Stimulated activated CD4-positive, alpha-beta T cell treated with anti-CD3 and anti-CD28 coated beads, Interleukin-12 subunit alpha, Interleukin-12 subunit beta, amount 100 ng/mL, for 48 hours (primary cell): Measurements from ENCODE around the gene LRP5.
"Not testable (repeated sequence)": the region's sequence is repeated elsewhere in the genome, so short reads cannot be mapped to it uniquely, and the experiment has no call there.

Source experiments
- DNase-seq, 3 donors: peaks; one replicate each; pipeline ENCODE4 v3.0.0-alpha.2; 2020; ENCODE audit warnings: low read depth in 2 of 3, low spot score in 1 of 3

LRP5 gene

DNA sequence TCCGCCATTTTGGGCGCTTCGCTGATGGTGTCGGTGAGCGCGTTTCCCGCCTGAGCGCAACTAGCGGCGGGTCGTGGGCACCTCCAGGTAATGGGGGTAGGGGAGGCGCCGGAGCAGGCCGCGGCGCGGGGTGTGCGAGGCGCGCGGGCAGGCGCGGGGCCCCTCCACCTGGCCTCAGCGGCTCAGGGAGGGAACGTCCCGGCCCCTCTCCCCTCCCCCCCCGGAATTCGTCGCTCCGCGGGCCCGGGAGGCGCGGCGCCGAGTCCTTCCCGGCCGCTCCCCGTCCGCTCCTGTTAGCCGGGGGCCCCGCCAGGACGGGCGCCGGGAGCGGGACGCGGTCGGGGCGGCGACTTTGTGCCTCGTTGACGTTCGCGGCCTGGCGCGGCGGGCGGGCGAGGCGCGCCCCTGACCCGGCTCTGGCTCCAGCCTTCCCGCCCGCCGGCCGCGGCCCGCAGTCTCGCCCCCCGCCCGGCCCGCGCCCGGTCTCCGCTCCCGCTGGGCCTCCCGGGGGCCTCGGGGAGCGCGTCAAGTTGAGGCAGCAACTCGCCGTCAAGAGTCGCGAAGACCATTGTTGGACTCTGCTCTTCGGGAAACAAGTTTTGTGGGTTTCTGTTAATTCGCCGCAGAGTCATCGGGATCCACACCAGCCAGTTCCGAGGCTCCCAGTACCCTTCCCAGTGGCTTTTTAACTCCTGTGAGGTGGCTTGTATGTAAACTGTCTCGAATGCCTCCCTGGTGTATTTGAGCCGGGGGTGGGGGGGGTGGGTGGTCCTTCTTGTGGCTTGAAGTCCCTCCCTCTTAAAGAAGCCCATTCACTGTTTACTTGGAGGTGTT lies 148.6 kb downstream of the LRP5 start, which contains the start of gene PPP6R3:
Gene PPP6R3, plus strand, starts transcription at position 12 of the 834 bp plus-strand sequence. CDS start 76,913 bp downstream, outside the sequence.
- no peak for DNase-seq

DNA sequence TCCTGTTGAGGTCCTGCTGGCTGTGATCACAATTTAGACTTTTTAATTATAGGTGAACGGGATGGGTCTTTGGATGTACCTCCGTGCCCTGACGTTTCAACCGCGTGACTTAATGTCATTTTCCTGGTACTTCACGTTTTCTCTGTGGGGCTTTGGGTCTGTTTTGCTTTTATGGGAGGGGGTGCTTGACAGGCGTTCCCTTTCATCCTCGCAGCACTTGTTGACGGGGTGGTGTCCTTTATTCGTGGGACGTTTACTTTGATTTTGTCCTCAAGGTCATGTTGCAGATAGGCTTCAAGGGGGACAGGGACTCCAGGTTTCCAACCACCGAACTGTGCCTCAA lies 149.2 kb downstream of the LRP5 start:
- no peak for DNase-seq

DNA sequence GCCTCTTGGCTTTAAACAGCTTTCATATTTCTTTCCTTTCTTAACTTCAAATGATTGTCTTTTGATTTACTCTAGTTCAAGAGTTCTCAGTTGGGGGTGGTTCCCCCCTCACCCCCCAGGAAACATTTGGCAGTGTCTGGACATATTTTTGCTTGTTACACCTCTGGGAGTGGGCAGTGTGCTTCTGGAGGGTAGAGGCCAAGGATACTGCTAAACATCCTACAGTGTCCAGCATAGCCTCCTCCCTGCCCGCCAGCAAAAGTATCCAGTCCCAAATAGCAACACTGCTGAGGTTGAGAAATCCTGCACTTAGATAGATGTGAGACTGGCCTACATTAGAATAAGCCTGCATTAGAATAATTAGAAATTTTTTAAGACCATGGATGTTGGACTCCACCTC lies 151.3 kb downstream of the LRP5 start:
- DNase-seq: no peak

DNA sequence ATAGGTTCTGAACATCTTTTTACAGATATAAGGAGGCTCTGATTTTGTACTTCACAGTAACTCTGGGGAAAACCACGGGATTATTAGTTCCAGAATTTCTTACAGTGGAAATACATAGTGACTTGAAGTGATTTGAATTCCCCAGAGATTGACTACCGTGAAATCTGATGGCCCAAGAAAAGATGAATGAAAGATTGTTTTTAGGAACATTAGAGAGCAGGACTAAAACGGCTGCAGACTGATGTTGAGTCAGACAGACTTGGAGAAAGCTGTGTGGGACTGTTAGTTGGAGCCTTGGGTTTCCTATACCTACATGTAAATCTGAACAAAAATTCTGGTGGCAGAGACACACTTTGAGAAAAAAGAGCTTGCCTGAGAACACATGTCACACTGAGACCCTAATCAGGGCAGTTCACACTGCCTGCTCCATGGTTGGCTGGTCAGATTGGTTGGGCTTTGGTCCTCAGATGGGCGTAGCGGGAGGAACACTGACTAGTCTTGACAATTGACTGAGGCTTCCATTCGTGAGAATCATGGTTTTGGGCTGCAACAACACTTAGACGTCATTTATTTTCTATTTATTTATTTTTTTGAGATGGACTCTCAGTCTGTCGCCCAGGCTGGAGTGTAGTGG lies 154.9 kb downstream of the LRP5 start:
- no peak for DNase-seq

DNA sequence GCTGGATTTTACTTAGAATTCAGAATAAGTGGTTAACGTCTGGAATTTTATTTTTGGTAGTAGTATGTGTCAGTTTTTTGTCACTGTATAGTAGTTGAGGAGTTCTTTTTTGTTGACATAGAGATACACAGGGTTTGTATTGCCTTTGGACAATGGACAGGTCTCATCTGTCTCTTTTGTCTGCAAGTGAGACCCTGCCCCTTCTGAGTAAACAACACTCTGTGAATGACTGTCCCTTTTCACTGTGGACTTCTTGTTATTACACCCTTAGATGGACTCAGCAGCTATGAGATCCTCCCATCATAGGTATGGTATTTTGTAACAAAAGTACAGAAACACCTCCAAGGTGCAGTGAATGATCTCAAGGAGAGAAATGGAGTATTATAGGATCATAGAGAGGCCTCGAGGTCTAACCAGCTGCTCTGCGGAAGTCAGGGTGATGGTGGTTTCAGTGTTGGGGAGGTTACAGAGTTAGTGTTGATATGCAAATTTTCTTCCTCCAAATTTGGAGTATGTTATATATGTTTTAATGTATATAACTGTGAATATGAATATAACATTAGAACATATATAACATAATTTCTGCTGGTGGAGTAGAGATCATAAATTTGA lies 155.9 kb downstream of the LRP5 start:
- DNase-seq: no peak

DNA sequence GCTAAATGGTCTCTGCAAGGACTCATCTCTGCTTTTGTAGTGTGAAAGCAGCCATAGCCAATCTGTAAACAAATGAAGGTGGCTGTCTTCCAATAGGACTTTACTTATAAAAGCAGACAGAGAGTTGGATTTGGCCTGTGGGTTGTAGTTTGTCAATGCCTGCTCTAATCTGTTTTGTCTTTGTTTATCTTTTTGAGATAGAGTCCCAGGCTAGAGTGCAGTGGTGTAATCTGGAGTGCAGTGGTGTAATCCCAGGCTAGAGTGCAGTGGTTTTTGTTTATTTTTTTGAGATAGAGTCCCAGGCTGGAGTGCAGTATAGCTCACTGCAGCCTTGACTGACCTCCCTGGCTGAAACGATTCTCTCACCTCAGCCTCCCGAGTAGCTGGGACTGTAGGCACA lies 156.7 kb downstream of the LRP5 start:
- DNase-seq: no peak

DNA sequence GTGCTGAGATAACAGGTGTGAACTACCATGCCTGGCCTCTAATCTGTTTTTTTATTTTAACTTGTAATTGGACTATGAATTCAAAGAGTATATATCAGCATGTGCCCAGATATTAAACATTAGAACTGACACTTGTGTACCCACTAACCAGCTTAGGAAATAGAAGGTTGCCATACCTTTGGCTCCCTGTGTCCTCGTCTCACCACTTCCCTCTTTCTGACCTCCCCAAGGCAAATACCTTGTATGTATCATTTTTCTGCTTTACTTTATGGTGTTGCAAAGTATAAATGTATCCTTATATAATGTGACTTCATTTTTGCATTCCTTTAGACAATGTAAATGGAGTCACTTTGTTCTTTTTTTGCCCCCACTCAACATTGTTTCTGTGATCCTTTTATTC lies 157.3 kb downstream of the LRP5 start:
- no peak for DNase-seq

DNA sequence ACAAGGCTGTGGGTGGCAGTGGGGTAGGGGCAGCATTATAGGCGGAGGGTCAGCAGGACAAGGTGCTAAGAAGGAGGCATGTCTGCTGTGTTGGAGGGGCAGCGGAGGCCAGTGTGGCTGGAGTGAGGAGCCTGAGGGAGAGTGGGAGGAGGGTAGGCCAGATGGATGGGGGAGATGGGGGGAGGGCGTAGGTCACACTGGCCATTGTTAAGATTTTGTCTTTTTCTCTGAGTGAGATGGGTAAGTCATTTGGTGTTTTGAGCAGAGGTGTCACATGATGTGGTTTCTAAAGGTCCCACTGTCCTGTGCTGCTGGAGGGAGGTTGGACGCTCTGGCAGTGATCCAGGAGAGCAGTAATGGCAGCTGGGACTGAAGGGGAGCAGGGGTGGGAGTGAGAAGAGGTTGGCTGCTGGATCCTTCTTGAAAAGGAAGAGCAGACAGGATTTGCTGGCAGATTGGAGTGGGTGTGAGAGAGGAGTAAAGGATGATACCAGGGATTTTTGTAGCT lies 158.0 kb downstream of the LRP5 start:
- DNase-seq: no peak

DNA sequence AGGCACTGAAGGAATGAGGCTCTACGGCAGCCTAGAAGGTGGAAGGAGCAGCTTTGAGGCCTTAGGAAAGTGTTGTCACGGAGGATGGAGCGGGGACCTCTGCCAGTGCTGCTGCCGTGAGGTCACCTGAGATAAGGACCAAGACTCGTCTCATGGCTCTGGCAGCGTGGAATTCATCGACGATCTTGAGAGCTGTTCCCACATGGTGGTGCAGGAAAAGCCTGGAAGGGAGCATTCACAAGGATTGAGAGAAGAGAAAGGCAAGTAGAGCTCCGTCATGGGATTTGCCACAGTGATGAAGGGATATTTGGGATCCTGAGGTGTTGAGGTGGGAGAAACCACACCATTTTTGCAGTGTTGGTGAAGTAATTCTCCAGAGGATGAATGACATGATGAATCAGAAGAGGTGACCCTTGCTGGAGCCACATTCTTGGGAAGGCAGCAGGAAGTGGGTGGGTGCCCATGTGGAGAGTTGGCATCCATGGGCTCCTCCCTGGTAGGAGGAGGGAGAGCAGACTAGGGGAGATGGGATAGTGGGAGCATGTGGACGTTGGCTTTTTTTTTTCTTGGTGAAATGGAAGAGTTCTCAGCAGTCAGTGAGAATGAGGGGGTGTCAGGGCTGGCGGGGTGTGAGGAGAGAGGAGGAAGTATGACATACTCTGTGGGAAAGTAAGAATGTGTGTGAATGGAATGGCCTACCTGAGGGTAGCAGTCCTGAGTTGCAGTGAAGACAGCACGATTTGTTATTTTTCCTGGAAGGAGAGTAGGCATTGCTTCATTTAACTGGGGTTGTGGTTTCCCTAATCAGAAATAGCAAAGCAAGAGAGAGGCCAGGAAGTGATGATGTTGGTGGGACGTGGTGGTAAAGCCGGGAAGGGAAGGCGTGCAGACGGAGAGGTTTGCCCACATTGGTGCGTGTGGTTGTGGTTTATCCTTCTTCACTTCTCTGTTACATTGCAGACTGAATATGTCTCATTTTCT lies 159.3 kb downstream of the LRP5 start:
- DNase-seq: peak; percentile 47 to 65 (median 53)

DNA sequence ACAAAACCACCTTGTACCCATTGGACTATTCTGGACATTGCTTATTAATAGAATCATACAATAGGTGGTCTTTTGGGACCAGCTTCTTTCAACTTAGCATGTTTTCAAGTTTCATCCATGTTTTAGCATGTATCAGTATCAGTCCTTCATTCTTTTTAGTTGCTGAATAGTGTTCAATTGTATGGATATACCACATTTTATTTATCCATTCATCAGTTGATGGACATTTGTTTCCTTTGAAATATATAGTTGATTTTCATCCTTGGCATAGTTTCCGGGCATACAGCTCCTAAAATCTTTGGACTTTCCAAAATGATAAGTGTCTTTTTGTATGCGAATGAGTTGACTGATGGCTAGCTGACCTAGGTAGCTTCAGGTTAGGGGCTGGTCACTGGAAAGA lies 160.4 kb downstream of the LRP5 start:
- DNase-seq: no peak

DNA sequence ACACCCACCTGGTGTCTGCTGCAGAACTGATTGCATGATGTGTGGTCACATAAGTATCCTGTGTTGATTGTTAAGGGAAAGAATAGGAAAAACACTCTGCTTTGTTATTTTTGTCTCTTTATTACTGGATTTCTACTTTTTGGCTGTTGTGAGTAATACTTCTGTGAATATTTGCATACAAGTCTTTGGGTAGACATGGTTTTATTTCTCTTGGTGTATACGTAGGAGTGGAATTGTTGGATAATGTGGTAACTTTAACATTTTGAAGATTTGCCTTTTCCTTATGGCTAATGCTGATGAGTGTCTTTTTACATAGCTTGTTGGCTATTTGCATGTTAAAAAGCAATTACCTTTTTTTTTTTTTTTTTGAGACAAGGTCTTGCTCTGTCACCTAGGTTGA lies 161.3 kb downstream of the LRP5 start:
- DNase-seq: no peak

DNA sequence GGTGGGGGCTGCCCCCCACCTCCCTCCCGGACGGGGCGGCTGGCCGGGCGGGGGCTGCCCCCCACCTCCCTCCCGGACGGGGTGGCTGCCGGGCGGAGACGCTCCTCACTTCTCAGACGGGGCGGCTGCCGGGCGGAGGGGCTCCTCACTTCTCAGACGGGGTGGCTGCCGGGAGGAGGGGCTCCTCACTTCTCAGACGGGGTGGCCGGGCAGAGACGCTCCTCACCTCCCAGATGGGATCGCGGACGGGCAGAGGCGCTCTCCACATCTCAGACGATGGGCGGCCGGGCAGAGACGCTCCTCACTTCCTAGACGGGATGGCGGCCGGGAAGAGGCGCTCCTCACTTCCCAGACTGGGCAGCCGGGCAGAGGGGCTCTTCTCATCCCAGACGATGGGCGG lies 163.2 kb downstream of the LRP5 start:
- DNase-seq: not testable (repeated sequence)

DNA sequence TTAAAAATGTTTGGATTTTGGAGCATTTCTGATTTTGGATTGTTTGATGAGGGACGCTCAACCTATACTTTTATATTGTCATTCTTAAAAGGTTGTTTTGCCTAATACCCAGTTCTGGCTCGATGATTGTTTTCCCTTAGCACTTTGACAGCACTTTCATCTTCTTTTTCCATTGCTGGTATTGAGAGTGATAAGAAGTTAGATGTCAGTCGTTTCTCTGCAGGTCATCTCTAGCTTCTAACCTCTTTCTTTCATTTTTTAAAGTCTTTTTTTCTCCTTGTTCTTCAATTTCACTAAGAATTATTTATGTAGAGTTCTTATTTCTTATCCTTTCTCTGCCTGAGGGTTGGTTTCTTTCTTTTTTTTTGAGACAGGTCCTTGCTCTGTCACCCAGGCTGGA lies 167.0 kb downstream of the LRP5 start:
- DNase-seq: no peak

DNA sequence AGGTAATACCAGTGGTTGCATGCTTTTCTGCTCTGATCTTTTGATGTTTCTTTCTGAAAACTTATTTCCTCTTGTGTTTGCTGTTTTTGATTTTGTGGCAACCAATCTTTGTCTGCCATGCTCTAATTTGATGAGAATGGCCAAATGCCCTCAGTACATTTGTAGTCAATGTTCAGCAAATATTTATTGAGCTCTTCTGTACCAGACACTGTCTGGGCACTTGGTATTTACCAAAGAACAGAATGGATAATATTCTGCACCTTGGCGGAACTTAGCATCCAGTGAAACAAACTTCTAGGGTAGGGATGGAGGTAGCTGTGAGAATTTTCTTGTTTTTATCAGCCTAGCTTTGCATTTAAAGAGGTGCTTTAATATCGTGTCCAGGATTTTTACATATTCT lies 167.8 kb downstream of the LRP5 start:
- DNase-seq: no peak

DNA sequence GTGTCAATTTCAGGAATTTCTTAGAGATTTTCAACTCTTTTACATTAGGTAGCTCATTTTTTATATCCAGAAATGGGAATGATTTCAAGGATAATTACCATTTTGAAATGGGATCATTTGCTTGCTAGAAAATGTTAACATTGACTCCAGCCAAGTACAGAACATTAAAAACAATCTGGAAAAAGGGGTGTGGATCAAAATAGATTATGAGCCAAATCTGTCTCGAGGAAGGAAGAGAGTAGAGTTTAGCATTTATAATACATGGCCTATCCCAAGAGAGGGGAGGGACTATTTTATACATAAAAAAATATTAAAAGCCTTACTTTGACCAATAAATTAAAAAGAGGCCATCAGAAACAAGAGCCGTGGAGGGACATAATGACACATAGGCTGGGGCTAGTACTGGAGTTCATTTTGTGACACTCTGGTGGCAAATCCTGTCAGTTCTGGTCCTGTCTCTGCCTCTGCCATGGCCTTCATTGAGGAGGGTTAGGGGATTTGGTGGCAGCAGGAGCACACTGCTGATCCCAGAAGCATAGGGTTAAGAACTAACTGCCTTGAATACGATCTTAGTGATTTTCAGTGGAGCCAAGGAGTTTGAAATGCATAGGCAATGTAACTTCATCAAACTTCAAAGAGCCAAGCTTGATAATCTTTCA lies 168.6 kb downstream of the LRP5 start:
- DNase-seq: no peak

DNA sequence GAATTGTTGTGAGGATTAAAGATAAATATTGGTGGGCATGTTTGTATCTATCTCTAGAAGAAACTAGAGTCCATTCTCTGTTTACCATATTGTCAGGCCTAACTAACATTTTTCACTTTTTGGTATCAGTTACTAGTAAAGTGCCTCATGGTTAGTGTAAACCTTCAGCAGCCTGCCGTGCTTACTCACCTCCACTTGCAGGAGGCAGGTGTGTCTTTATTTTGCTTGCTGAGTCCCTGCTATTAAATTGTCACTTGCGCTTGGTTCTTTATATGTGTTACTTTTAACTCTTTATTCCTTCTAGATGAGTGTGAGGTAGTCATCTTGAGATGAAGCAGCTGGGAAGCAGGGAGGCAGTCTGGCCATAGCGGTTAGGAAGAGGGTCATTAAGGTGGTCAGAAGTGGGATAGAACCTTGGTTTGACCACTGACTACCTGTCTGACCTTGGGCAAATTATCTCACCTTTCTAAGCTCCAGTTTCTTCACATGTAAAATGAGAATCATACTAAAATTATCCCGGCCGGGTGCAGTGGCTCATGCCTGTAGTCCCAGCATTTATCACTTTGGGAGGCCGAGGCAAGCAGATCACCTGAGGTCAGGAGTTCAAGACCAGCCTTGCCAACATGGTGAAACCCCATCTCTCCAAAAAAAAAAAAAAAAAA lies 169.3 kb downstream of the LRP5 start:
- DNase-seq: no peak

DNA sequence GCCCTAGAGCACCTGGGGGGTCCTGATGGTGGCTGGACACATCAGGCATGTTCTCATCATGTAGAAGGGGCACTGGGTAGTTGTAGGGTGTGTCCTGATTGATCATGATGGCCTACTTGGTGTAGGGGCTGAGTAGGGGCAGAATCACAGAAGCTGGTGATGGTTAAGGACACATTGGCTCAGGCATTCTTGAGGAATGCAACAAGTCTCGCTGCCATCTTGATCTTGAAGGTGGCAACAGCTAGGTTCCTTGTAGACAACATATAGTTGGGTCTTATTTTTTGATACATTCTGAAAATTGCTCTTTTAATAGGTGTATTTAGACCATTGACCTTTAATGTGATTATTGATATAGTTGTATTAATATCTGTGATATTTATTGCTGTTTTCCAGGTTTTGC lies 176.2 kb downstream of the LRP5 start:
- no peak for DNase-seq

DNA sequence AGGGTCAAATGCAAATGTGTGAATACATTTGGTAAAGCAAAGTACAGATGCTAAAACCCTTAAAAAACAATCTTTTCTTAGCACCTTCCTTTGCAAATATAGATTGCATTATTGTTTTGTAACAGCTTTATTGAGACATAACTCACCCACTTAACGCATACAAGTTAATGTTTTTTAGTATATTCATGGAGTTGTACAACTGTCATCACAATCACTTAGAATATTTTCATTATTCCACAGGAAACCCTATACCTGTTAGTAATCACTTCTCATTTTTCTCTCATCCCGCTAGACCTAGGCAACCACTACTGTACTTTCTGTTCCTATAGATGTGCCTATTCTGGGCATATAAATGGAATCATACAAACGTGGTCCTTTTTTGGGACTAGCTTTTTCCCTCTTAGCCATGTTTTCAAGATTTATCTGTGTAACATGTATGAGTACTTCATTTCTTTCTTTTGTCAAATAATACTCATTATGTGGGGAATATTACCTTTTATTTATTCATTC lies 182.9 kb downstream of the LRP5 start:
- no peak for DNase-seq

DNA sequence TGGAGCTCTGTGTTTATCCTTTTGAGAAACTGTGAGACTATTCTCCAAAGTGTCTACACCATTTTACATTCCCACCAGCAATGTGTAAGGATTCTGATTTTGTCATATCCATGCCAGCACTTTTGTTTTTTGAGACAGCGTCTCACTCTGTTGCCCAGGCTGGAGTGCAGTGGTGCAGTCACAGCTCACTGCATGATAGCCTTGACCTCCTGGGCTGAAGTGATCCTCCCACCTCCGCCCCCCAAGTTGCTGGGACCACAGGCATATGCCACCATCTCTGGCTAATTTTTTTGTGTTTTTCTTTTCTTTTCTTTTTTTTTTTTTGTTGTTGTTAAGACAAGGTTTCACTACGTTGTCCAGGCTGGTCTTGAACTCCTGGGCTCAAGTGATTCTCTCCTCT lies 183.5 kb downstream of the LRP5 start:
- no peak for DNase-seq

DNA sequence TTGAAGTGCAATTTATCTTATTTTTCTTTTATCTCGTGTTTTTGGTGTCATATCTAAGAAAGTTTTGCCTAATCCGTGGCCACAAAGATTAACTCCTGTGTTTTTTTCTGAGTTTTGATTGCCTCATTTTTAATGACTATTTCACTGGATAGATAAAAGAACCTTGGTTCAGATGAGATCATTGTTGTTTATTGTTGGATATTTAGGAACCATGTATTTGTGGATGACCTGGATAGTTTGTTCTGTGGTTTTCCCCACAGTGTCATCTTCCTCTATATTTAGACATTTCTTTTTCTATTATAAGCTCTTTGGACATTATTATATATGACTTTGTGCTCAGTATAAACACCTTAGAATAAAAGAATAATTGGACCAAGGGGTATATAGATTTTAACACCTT lies 185.4 kb downstream of the LRP5 start:
- DNase-seq: no peak
